ENCODE data around the gene OXER1.
A peak's percentile ranks its signal among the peaks of the same experiment; 100 is the strongest.

GRCh38 chr2:42809819-42810120 lies 45.8 kb upstream of the OXER1 start:
- TF ChIP-seq POLR2A (IDR thresholded peaks at IDR 0.05), result no peak
- TF ChIP-seq, protein P1, sequence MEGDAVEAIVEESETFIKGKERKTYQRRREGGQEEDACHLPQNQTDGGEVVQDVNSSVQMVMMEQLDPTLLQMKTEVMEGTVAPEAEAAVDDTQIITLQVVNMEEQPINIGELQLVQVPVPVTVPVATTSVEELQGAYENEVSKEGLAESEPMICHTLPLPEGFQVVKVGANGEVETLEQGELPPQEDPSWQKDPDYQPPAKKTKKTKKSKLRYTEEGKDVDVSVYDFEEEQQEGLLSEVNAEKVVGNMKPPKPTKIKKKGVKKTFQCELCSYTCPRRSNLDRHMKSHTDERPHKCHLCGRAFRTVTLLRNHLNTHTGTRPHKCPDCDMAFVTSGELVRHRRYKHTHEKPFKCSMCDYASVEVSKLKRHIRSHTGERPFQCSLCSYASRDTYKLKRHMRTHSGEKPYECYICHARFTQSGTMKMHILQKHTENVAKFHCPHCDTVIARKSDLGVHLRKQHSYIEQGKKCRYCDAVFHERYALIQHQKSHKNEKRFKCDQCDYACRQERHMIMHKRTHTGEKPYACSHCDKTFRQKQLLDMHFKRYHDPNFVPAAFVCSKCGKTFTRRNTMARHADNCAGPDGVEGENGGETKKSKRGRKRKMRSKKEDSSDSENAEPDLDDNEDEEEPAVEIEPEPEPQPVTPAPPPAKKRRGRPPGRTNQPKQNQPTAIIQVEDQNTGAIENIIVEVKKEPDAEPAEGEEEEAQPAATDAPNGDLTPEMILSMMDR (IDR thresholded peaks at IDR 0.05), result peak in 2 of 3 donors; percentile 55 to 68
- no peak for TF ChIP-seq EP300 (IDR thresholded peaks at IDR 0.05)
